HepG2 (cell line): Measurements from ENCODE around the gene C15orf62. TPM values are rescaled to one million over a fixed set of nuclear protein-coding genes. Genes with fewer than 3 reads are reported as not detected.

Source experiments
- E2F1 ChIP-seq: sonication (generic); formaldehyde crosslinking; IDR thresholded peaks from 2 replicates; pipeline ENCODE4 v1.5.0; 2020; ENCODE audit warnings: missing genetic modification reagents
- HNF4G ChIP-seq, 2 experiments: sonication (generic) in 1 of 2; formaldehyde crosslinking in 1 of 2; IDR thresholded peaks; 2 replicates each; pipeline versions ENCODE4 v1.4.0 to v1.6.1; 2011 to 2020; ENCODE audit warnings: borderline replicate concordance in 2 of 2, low read depth in 2 of 2, mild to moderate bottlenecking in 2 of 2, low read length in 1 of 2, missing genetic modification reagents in 1 of 2, moderate library complexity in 1 of 2
- IKZF4 ChIP-seq: sonication (generic); formaldehyde crosslinking; IDR thresholded peaks from 2 replicates; pipeline ENCODE4 v1.5.1; 2020; ENCODE audit warnings: borderline replicate concordance, mild to moderate bottlenecking, low read depth, missing genetic modification reagents; ENCODE audit errors: not compliant biosample characterization
- KLF12 ChIP-seq: sonication (generic); formaldehyde crosslinking; IDR thresholded peaks from 2 replicates; pipeline ENCODE4 v1.4.0; 2020; ENCODE audit warnings: missing genetic modification reagents, borderline replicate concordance
- SNRNP70 ChIP-seq: fragments of 200-400 bp; formaldehyde crosslinking; IDR thresholded peaks from 2 replicates; pipeline ENCODE4 v1.6.1; 2017; ENCODE audit warnings: mild to moderate bottlenecking, low read depth, low read length, moderate library complexity
- STAT6 ChIP-seq: sonication (generic); formaldehyde crosslinking; IDR thresholded peaks from 2 replicates; pipeline ENCODE4 v1.4.0; 2020; ENCODE audit warnings: missing genetic modification reagents, mild to moderate bottlenecking, borderline replicate concordance
- TOE1 ChIP-seq: sonication (generic); formaldehyde crosslinking; IDR thresholded peaks from 2 replicates; pipeline ENCODE4 v1.4.0; 2020; ENCODE audit warnings: mild to moderate bottlenecking, missing genetic modification reagents
- ZBTB14 ChIP-seq: sonication (generic); formaldehyde crosslinking; IDR thresholded peaks from 2 replicates; pipeline ENCODE4 v1.4.0; 2020; ENCODE audit warnings: missing genetic modification reagents
- ZNF746 ChIP-seq: sonication (generic); formaldehyde crosslinking; IDR thresholded peaks from 2 replicates; pipeline ENCODE4 v1.8.0; 2022; ENCODE audit warnings: mild to moderate bottlenecking, missing genetic modification reagents
- polyA plus RNA-seq, 8 experiments: library from polyadenylated mRNA; depleted of rRNA in 3 of 8; stranded (reverse) in 7 of 8; unstranded in 1 of 8; fragments of >200 nt; fragmentation: Illumina TruSeq in 4 of 8; extraction: Trizol in 4 of 8; gene quantifications; 2 replicates each; pipeline versions ENCODE4 v1.2.1 to v1.2.3, GENCODE V29; 2011 to 2016; ENCODE audit warnings: low read depth in 4 of 8, missing spikeins in 1 of 8, mixed read lengths in 1 of 8; ENCODE audit not compliant: insufficient read depth in 1 of 8
- total RNA-seq, 5 experiments: library from RNA; depleted of rRNA; stranded (reverse); fragments of >200 nt; fragmentation: Illumina TruSeq; extraction: Trizol; gene quantifications; 2 replicates each; pipeline ENCODE4 v1.2.3, GENCODE V29; 2016; ENCODE audit warnings: low read depth in 1 of 5
- TF ChIP-seq, protein P1 (sequence below): sonication (generic); formaldehyde crosslinking; IDR thresholded peaks from 2 replicates; pipeline ENCODE4 v1.4.0; 2020; ENCODE audit warnings: missing genetic modification reagents, borderline replicate concordance
- TF ChIP-seq, protein P2 (sequence below): sonication (generic); formaldehyde crosslinking; conservative IDR thresholded peaks from 2 replicates; pipeline ENCODE4 v1.8.0; 2022; ENCODE audit warnings: mild to moderate bottlenecking, moderate library complexity, missing genetic modification reagents
- TF ChIP-seq, protein P3 (sequence below): sonication (generic); formaldehyde crosslinking; IDR thresholded peaks from 2 replicates; pipeline ENCODE4 v1.8.0; 2022; ENCODE audit warnings: mild to moderate bottlenecking, missing genetic modification reagents, borderline replicate concordance
- TF ChIP-seq, protein P4 (sequence below): sonication (generic); formaldehyde crosslinking; IDR thresholded peaks from 2 replicates; pipeline ENCODE4 v1.8.1; 2023; ENCODE audit warnings: mild to moderate bottlenecking, missing genetic modification reagents

Gene C15orf62
- total and polyA plus RNA-seq, 2 of the 13 experiments (the other 11 are each of a cell fraction or from before 2014, with no cell fraction given), result 0.51 to 1.1 TPM

DNA sequence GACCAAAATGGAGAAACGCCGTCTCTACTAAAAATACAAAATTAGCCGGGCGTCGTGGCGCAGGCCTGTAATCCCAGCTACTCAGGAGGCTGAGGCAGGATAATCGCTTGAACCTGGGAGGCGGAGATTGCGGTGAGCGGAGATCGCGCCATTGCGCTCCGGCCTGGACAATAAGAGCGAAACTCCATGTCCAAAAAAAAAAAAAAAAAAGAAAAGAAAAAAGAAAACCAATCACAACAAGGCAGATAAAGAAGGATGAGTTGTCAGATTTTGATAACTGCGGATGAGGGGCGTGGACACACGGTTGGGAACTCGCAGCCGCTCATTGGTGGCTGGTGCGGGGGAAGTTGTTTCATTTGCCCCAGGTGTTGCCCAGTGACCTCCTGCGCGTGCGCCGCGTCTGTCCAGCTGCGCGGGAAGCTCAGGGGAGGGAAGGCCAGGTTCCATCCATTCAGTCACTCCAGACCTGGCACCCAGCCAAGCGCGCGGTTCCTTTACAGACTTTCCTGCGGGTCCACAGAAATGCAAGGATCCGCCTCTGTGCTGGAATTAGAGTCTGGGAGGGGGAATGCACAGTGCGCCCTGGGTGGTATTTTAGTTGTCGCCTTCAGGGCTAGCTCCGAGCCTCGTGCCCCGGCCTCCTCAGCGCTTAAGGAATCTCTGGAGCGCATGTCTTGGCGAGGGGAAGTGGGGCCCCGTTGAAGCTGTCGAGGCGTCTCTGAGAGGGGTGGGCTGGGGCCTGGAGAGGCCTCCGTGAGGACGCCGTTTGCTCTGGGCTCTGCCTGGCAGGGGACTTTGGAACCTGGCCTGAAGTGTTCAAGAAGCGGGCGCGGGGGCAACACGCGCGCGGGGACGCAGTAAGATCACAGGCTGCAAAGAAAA lies 6.6 kb upstream of the C15orf62 start (continued):
- TF ChIP-seq E2F1 (CRISPR knock-in tag), result peak; percentile 91
- TF ChIP-seq ZBTB14 (CRISPR knock-in tag), result 0 out of 2 replicates have a peak, but pooled peaks have one; percentile 20
- no peak for TF ChIP-seq TOE1 (CRISPR knock-in tag)
- TF ChIP-seq ZNF746 (CRISPR knock-in tag), result peak; percentile 27; the same call in 1 of the 2 replicates
- TF ChIP-seq, protein P1, sequence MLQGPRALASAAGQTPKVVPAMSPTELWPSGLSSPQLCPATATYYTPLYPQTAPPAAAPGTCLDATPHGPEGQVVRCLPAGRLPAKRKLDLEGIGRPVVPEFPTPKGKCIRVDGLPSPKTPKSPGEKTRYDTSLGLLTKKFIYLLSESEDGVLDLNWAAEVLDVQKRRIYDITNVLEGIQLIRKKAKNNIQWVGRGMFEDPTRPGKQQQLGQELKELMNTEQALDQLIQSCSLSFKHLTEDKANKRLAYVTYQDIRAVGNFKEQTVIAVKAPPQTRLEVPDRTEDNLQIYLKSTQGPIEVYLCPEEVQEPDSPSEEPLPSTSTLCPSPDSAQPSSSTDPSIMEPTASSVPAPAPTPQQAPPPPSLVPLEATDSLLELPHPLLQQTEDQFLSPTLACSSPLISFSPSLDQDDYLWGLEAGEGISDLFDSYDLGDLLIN, result no peak
- TF ChIP-seq STAT6 (CRISPR knock-in tag), result 0 out of 2 replicates have a peak, but pooled peaks have one; percentile 82
- TF ChIP-seq, protein P2, sequence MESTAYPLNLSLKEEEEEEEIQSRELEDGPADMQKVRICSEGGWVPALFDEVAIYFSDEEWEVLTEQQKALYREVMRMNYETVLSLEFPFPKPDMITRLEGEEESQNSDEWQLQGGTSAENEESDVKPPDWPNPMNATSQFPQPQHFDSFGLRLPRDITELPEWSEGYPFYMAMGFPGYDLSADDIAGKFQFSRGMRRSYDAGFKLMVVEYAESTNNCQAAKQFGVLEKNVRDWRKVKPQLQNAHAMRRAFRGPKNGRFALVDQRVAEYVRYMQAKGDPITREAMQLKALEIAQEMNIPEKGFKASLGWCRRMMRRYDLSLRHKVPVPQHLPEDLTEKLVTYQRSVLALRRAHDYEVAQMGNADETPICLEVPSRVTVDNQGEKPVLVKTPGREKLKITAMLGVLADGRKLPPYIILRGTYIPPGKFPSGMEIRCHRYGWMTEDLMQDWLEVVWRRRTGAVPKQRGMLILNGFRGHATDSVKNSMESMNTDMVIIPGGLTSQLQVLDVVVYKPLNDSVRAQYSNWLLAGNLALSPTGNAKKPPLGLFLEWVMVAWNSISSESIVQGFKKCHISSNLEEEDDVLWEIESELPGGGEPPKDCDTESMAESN (CRISPR knock-in tag), result peak; percentile 36; the same call in 1 of the 2 replicates
- no peak for TF ChIP-seq HNF4G (IDR thresholded peaks at IDR 0.05; ENCODE audit: borderline replicate concordance, low read depth, low read length)
- peak; percentile 81; the same call in 1 of the 2 replicates for TF ChIP-seq HNF4G (CRISPR knock-in tag; IDR thresholded peaks at IDR 0.05; ENCODE audit: borderline replicate concordance, low read depth)
- TF ChIP-seq, protein P3, sequence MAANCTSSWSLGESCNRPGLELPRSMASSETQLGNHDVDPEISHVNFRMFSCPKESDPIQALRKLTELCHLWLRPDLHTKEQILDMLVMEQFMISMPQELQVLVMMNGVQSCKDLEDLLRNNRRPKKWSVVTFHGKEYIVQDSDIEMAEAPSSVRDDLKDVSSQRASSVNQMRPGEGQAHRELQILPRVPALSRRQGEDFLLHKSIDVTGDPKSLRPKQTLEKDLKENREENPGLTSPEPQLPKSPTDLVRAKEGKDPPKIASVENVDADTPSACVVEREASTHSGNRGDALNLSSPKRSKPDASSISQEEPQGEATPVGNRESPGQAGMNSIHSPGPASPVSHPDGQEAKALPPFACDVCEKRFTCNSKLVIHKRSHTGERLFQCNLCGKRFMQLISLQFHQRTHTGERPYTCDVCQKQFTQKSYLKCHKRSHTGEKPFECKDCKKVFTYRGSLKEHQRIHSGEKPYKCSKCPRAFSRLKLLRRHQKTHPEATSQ (CRISPR knock-in tag), result 0 out of 2 replicates have a peak, but pooled peaks have one; percentile 69
- TF ChIP-seq, protein P4, sequence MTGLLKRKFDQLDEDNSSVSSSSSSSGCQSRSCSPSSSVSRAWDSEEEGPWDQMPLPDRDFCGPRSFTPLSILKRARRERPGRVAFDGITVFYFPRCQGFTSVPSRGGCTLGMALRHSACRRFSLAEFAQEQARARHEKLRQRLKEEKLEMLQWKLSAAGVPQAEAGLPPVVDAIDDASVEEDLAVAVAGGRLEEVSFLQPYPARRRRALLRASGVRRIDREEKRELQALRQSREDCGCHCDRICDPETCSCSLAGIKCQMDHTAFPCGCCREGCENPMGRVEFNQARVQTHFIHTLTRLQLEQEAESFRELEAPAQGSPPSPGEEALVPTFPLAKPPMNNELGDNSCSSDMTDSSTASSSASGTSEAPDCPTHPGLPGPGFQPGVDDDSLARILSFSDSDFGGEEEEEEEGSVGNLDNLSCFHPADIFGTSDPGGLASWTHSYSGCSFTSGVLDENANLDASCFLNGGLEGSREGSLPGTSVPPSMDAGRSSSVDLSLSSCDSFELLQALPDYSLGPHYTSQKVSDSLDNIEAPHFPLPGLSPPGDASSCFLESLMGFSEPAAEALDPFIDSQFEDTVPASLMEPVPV (CRISPR knock-in tag), result peak; percentile 79; the same call in 1 of the 2 replicates
- no peak for TF ChIP-seq KLF12
- peak; percentile 82 for TF ChIP-seq IKZF4 (CRISPR knock-in tag)
- TF ChIP-seq SNRNP70, result no peak
